ENCODE results near the gene LCORL. TPM values are rescaled to one million over a fixed set of nuclear protein-coding genes. Genes with fewer than 3 reads are reported as not detected.

The LCORL gene
- total RNA-seq, 1 experiment from 2014 or later: 18.0 TPM

GRCh38 chr4:17817027-17817426, 204.5 kb downstream of the LCORL start:
- H3K4me3 ChIP-seq (replicated peaks in 1 of 2; ENCODE audit: low read depth in 1 of 2, low read length in 2 of 2): no peak overlapping the region
- BruUV-seq (replicated peaks): no TSS peak
- CTCF ChIA-PET: interaction anchor here (0.6 to 1.3 kb wide), 10 partner anchors 8 to 777 kb away, joined by 3 to 8 read pairs (median 3); no protein-coding TSS in a partner anchor
- H3K36me3 ChIP-seq (ENCODE audit: control insufficient read depth in 1 of 2, insufficient read depth in 2 of 2, low read length in 2 of 2): peaks cover 26 to 34% of the 10 kb centered on the region in 2 experiments; a peak in 3 of 4 replicates
- peaks cover 5 to 9% of the 10 kb centered on the region in 2 experiments; a peak in 2 of 4 replicates for H3K4me1 ChIP-seq (ENCODE audit: control insufficient read depth in 1 of 2, insufficient read depth in 2 of 2, low read length in 2 of 2)
- H3K9me3 ChIP-seq (ENCODE audit: control insufficient read depth in 1 of 2, insufficient read depth in 1 of 2, low read depth in 1 of 2, low read length in 2 of 2): no peaks in the 10 kb centered on the region
- H4K20me1 ChIP-seq (ENCODE audit: insufficient read depth): no peaks in the 10 kb centered on the region
- no peaks in the 10 kb centered on the region for H3K27me3 ChIP-seq (ENCODE audit: insufficient read depth, low read length)
- H3K9me2 ChIP-seq (ENCODE audit: insufficient read depth): no peaks in the 10 kb centered on the region
- H3K27ac ChIP-seq (ENCODE audit: low read depth, low read length): no peak overlapping the region
- peak; percentile 80 for ATAC-seq
- intact Hi-C loops (cut with micrococcal nuclease): loop anchor here (1.0 kb wide), 2 partner anchors 550 to 776 kb away; no protein-coding TSS in a partner anchor
- RAD21 ChIA-PET (ENCODE audit: low non-redundant PET in 1 of 2, low total read pairs in 2 of 2, uncharacterized antibody in 2 of 2, unreplicated experiment in 2 of 2): no interaction called here
- TF ChIP-seq SIN3A (IDR thresholded peaks at IDR 0.05; ENCODE audit: low read depth): no peak
- peak; percentile 50 for TF ChIP-seq RAD21 (IDR thresholded peaks at IDR 0.05; ENCODE audit: low read depth)
- peak; percentile 30 to 49 (median 31); a peak in 4 of 6 replicates for TF ChIP-seq CTCF (IDR thresholded peaks at IDR 0.05 in 2 of 3, conservative IDR thresholded peaks at IDR 0.05 in 1 of 3; ENCODE audit: borderline replicate concordance in 1 of 3, insufficient read depth in 1 of 3, low read depth in 2 of 3, low read length in 2 of 3)
- peak; percentile 10 for DNase-seq (ENCODE audit: low read depth, low spot score)
- H3K4me2 ChIP-seq (ENCODE audit: low read length): no peak overlapping the region
- H3K79me2 ChIP-seq (ENCODE audit: insufficient read depth, low read length): peaks cover 99% of the 10 kb centered on the region
- H3K9ac ChIP-seq (ENCODE audit: low read length): no peak overlapping the region
- POLR2A ChIA-PET: no interaction called here
- no peak overlapping the region for H2AFZ ChIP-seq (ENCODE audit: low read depth, low read length, poor library complexity, severe bottlenecking)

GRCh38 chr4:17816142-17816541, 205.4 kb downstream of the LCORL start:
- Histone ChIP-seq H3K4me1 (ENCODE audit: control insufficient read depth in 1 of 2, insufficient read depth in 2 of 2, low read length in 2 of 2) (peaks cover 5 to 9% of the 10 kb centered on the region in 2 experiments; a peak in 2 of 4 replicates), H3K79me2 (ENCODE audit: insufficient read depth, low read length) (peaks cover 100% of the 10 kb centered on the region), H3K36me3 (ENCODE audit: control insufficient read depth in 1 of 2, insufficient read depth in 2 of 2, low read length in 2 of 2) (peaks cover 26 to 34% of the 10 kb centered on the region in 2 experiments; a peak in 3 of 4 replicates), H3K4me3 (replicated peaks in 1 of 2; ENCODE audit: low read depth in 1 of 2, low read length in 2 of 2) (no peak overlapping the region), H4K20me1 (ENCODE audit: insufficient read depth) (no peaks in the 10 kb centered on the region), H3K9ac (ENCODE audit: low read length) (no peak overlapping the region), H3K27ac (ENCODE audit: low read depth, low read length) (no peak overlapping the region), H3K27me3 (ENCODE audit: insufficient read depth, low read length) (no peaks in the 10 kb centered on the region), H3K9me3 (ENCODE audit: control insufficient read depth in 1 of 2, insufficient read depth in 1 of 2, low read depth in 1 of 2, low read length in 2 of 2) (no peaks in the 10 kb centered on the region), H3K9me2 (ENCODE audit: insufficient read depth) (no peaks in the 10 kb centered on the region), H2AFZ (ENCODE audit: low read depth, low read length, poor library complexity, severe bottlenecking) (no peak overlapping the region), H3K4me2 (ENCODE audit: low read length) (no peak overlapping the region)
- ChIA-PET POLR2A (no interaction called here), CTCF (interaction anchor here (1.2 to 1.3 kb wide), 3 partner anchors 9 to 777 kb away, joined by 3 to 8 read pairs (median 6); no protein-coding TSS in a partner anchor), RAD21 (ENCODE audit: low non-redundant PET in 1 of 2, low total read pairs in 2 of 2, uncharacterized antibody in 2 of 2, unreplicated experiment in 2 of 2) (no interaction called here)
- DNase-seq (ENCODE audit: low read depth, low spot score) (no peak), ATAC-seq (no peak)
- intact Hi-C loops (cut with micrococcal nuclease): no loop called here
- TF ChIP-seq ZFX (IDR thresholded peaks at IDR 0.05): no peak
- TF ChIP-seq ATF3 (IDR thresholded peaks at IDR 0.05): no peak
- TF ChIP-seq SP1 (IDR thresholded peaks at IDR 0.05; ENCODE audit: low read depth): no peak
- TF ChIP-seq EGR1 (IDR thresholded peaks at IDR 0.05; ENCODE audit: low read depth): no peak
- no TSS peak for BruUV-seq (replicated peaks)

Data from HCT116 (cell line).